ENCODE results near the gene C1QTNF8. TPM values are rescaled to one million over a fixed set of nuclear protein-coding genes. Genes with fewer than 3 reads are reported as not detected.

C1QTNF8 gene
- total RNA-seq (2014; rRNA removed; shearing (Covaris generic)) = 2.9 TPM in 1 of 2 replicates, not detected in the other

- DNase-seq (ENCODE audit: low spot score) = no peak
These were observed at the start of gene C1QTNF8 for GRCh38 chr16:1096169-1097082. Gene C1QTNF8 (minus strand): TSS chr16:1096244. CDS start chr16:1094922, 1,322 bp downstream.

- no peak for DNase-seq (ENCODE audit: low spot score)
These were observed 49.5 kb upstream of the C1QTNF8 start for GRCh38 chr16:1145383-1146100.

GRCh38 chr16:1144476-1145382 lies 48.7 kb upstream of the C1QTNF8 start:
- no peak for DNase-seq (ENCODE audit: low spot score)

- DNase-seq (ENCODE audit: low spot score) = no peak
These were observed 47.9 kb upstream of the C1QTNF8 start for GRCh38 chr16:1143761-1144450.

- DNase-seq (ENCODE audit: low spot score) = no peak
These were observed 46.9 kb upstream of the C1QTNF8 start for GRCh38 chr16:1142911-1143310.

GRCh38 chr16:1141716-1142115 lies 45.7 kb upstream of the C1QTNF8 start:
- no peak for DNase-seq (ENCODE audit: low spot score)

GRCh38 chr16:1141191-1141590 lies 45.1 kb upstream of the C1QTNF8 start:
- peak; percentile 44 for DNase-seq (ENCODE audit: low spot score)

GRCh38 chr16:1140582-1141162 lies 44.6 kb upstream of the C1QTNF8 start:
- DNase-seq (ENCODE audit: low spot score) = no peak

GRCh38 chr16:1137604-1138003 lies 41.6 kb upstream of the C1QTNF8 start:
- peak; percentile 93 for DNase-seq (ENCODE audit: low spot score)

- no peak for DNase-seq (ENCODE audit: low spot score)
These were observed 39.4 kb upstream of the C1QTNF8 start for GRCh38 chr16:1135459-1135825.

- no peak for DNase-seq (ENCODE audit: low spot score)
These were observed 38.9 kb upstream of the C1QTNF8 start for GRCh38 chr16:1134776-1135458.

- DNase-seq (ENCODE audit: low spot score) = no peak
These were observed 37.9 kb upstream of the C1QTNF8 start for GRCh38 chr16:1133810-1134520.

- no peak for DNase-seq (ENCODE audit: low spot score)
These were observed 37.2 kb upstream of the C1QTNF8 start for GRCh38 chr16:1133271-1133670.

GRCh38 chr16:1132431-1132830 lies 36.4 kb upstream of the C1QTNF8 start:
- no peak for DNase-seq (ENCODE audit: low spot score)

GRCh38 chr16:1131378-1131994 lies 35.4 kb upstream of the C1QTNF8 start:
- no peak for DNase-seq (ENCODE audit: low spot score)

GRCh38 chr16:1130382-1130781 lies 34.3 kb upstream of the C1QTNF8 start:
- no peak for DNase-seq (ENCODE audit: low spot score)

- DNase-seq (ENCODE audit: low spot score) = no peak
These were observed 33.3 kb upstream of the C1QTNF8 start for GRCh38 chr16:1129106-1129960.

Measured in A172 (cell line).